Measurements from ENCODE around the gene FGFBP2. TPM values are rescaled to one million over a fixed set of nuclear protein-coding genes. Genes with fewer than 3 reads are reported as not detected.

The FGFBP2 gene
- polyA plus RNA-seq, 3 donors: 0.61 to 1.1 TPM; not detected in 1

DNA sequence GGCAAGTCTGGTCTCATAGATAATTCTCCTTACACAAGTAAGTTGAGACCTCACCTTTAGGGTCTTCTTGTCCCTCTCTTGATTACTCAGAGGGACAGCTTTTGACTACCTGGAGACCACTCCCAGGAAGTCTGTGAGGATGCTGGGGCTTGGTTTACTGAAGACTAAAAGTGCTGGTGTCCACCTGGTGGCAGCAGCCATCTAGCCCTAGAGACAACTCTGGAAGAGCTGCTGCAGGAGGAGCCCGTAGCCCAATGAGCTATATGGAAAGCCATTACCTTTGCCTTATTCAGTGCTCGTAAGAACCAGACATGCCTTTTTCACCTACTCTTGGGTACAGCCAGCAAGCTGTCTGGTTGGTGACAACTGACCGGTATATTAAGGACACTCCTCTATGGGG lies 7.3 kb downstream of the FGFBP2 start:
- Mint-ChIP-seq H3K4me1 (peaks cover 4% of the 10 kb centered on the region), H3K4me3 (no peak overlapping the region), H3K36me3 (no peaks in the 10 kb centered on the region), H3K27me3 (ENCODE audit: low read depth in 3 of 3) (peaks cover 0 to 4% (median 3%) of the 10 kb centered on the region in 3 donors), H3K9me3 (peaks cover 5 to 9% (median 6%) of the 10 kb centered on the region in 7 donors), H3K27ac (no peak overlapping the region)
- no peaks in the 10 kb centered on the region for H3K9me3 ChIP-seq (replicated peaks in 1 of 2; ENCODE audit: control insufficient read depth in 1 of 2, insufficient read depth in 1 of 2, low read length in 2 of 2)
- H3K4me1 ChIP-seq (ENCODE audit: control insufficient read depth in 1 of 2, insufficient read depth in 2 of 2, low read length in 2 of 2): no peaks in the 10 kb centered on the region
- no peaks in the 10 kb centered on the region for H4K20me1 ChIP-seq (ENCODE audit: insufficient read depth, low read length)
- H3K27me3 ChIP-seq (ENCODE audit: control insufficient read depth in 2 of 2, insufficient read depth in 2 of 2, low read length in 2 of 2): no peaks in the 10 kb centered on the region
- H3K4me2 ChIP-seq (replicated peaks; ENCODE audit: extremely low read depth, low read length, poor library complexity, severe bottlenecking): no peak overlapping the region
- DNase-seq: no peak
- H3K4me3 ChIP-seq (replicated peaks in 1 of 3; ENCODE audit: low read depth in 2 of 3, low read length in 3 of 3): no peak overlapping the region
- H3K79me2 ChIP-seq (ENCODE audit: insufficient read depth, low read length): no peaks in the 10 kb centered on the region
- H3K36me3 ChIP-seq (replicated peaks in 1 of 2; ENCODE audit: control insufficient read depth in 1 of 2, insufficient read depth in 2 of 2, low read length in 2 of 2): no peaks in the 10 kb centered on the region
- intact Hi-C loops (cut with micrococcal nuclease): loop anchor here (1.0 to 5.0 kb wide), 4 partner anchors 47 to 148 kb away; no protein-coding TSS in a partner anchor
- WGBS (ENCODE audit: insufficient coverage): 100% methylated on average over 1 of the region's 3 CpGs
- H3K27ac ChIP-seq (ENCODE audit: low read depth in 1 of 2, low read length in 2 of 2): no peak overlapping the region
- no peak overlapping the region for H3K9ac ChIP-seq (ENCODE audit: insufficient read depth, low read length, poor library complexity, severe bottlenecking)
- TF ChIP-seq, protein P1, sequence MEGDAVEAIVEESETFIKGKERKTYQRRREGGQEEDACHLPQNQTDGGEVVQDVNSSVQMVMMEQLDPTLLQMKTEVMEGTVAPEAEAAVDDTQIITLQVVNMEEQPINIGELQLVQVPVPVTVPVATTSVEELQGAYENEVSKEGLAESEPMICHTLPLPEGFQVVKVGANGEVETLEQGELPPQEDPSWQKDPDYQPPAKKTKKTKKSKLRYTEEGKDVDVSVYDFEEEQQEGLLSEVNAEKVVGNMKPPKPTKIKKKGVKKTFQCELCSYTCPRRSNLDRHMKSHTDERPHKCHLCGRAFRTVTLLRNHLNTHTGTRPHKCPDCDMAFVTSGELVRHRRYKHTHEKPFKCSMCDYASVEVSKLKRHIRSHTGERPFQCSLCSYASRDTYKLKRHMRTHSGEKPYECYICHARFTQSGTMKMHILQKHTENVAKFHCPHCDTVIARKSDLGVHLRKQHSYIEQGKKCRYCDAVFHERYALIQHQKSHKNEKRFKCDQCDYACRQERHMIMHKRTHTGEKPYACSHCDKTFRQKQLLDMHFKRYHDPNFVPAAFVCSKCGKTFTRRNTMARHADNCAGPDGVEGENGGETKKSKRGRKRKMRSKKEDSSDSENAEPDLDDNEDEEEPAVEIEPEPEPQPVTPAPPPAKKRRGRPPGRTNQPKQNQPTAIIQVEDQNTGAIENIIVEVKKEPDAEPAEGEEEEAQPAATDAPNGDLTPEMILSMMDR (IDR thresholded peaks at IDR 0.05): no peak
- H2AFZ ChIP-seq (ENCODE audit: insufficient read depth, low read depth, low read length, poor library complexity, severe bottlenecking): no peak overlapping the region

DNA sequence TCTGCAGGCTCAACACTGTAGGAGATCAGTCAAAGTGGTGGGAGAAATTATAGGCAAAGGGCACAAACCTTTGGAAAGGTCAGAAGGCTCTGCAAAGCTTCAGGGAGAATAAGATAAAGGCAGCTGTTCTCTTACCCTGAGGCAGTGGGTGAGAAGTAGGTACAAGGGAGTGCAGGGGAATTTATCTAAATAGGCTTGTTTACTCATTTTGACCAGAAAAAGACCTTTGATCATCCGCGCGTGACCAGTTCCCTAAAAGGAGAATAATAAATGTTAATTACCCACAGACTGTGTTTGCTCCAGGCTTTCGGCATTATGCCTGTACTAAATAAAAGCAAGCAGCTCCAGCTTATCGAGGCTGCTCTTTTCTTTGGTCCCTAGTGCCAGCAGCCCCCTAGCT lies 9.3 kb downstream of the FGFBP2 start:
- Histone ChIP-seq H3K27ac (ENCODE audit: low read depth in 1 of 2, low read length in 2 of 2) (no peak overlapping the region), H3K4me3 (replicated peaks in 1 of 3; ENCODE audit: low read depth in 2 of 3, low read length in 3 of 3) (no peak overlapping the region), H4K20me1 (ENCODE audit: insufficient read depth, low read length) (no peaks in the 10 kb centered on the region), H3K4me1 (ENCODE audit: control insufficient read depth in 1 of 2, insufficient read depth in 2 of 2, low read length in 2 of 2) (no peaks in the 10 kb centered on the region), H3K36me3 (replicated peaks in 1 of 2; ENCODE audit: control insufficient read depth in 1 of 2, insufficient read depth in 2 of 2, low read length in 2 of 2) (no peaks in the 10 kb centered on the region), H3K9me3 (replicated peaks in 1 of 2; ENCODE audit: control insufficient read depth in 1 of 2, insufficient read depth in 1 of 2, low read length in 2 of 2) (no peaks in the 10 kb centered on the region), H2AFZ (ENCODE audit: insufficient read depth, low read depth, low read length, poor library complexity, severe bottlenecking) (no peak overlapping the region), H3K9ac (ENCODE audit: insufficient read depth, low read length, poor library complexity, severe bottlenecking) (no peak overlapping the region), H3K27me3 (ENCODE audit: control insufficient read depth in 2 of 2, insufficient read depth in 2 of 2, low read length in 2 of 2) (no peaks in the 10 kb centered on the region), H3K79me2 (ENCODE audit: insufficient read depth, low read length) (no peaks in the 10 kb centered on the region), H3K4me2 (replicated peaks; ENCODE audit: extremely low read depth, low read length, poor library complexity, severe bottlenecking) (no peak overlapping the region)
- TF ChIP-seq, protein P1 (IDR thresholded peaks at IDR 0.05): no peak
- Mint-ChIP-seq H3K4me3 (no peak overlapping the region), H3K4me1 (peaks cover 4% of the 10 kb centered on the region), H3K9me3 (peaks cover 5 to 9% (median 6%) of the 10 kb centered on the region in 7 donors), H3K36me3 (no peaks in the 10 kb centered on the region), H3K27ac (no peak overlapping the region), H3K27me3 (ENCODE audit: low read depth in 3 of 3) (peaks cover 0 to 5% (median 3%) of the 10 kb centered on the region in 3 donors)
- intact Hi-C loops (cut with micrococcal nuclease): no loop called here
- WGBS (ENCODE audit: insufficient coverage): 90% methylated on average over 4 of the region's 5 CpGs
- no peak for DNase-seq

Data from CD14-positive monocyte (primary cell).